Measurements from ENCODE around the gene THOP1.

GRCh38 chr19:2806736-2807378, 21.6 kb downstream of the THOP1 start:
- no peak for TF ChIP-seq POLR2A (IDR thresholded peaks at IDR 0.05)
- TF ChIP-seq CTCF (IDR thresholded peaks at IDR 0.05): no peak

All from thyroid gland (tissue), 4 donors.